ENCODE data around the gene MAGI1. TPM values are rescaled to one million over a fixed set of nuclear protein-coding genes. Genes with fewer than 3 reads are reported as not detected.

MAGI1 gene
- total RNA-seq, 2 experiments from 2014 or later: 0.47 to 0.51 TPM

GRCh38 chr3:65706776-65707568, 331.7 kb downstream of the MAGI1 start:
- Mint-ChIP-seq H3K36me3 (ENCODE audit: low read depth) (no peaks in the 10 kb centered on the region), H3K27me3 (no peaks in the 10 kb centered on the region), H3K4me1 (ENCODE audit: low read depth) (no peaks in the 10 kb centered on the region), H3K27ac (no peak overlapping the region), H3K4me3 (no peak overlapping the region), H3K9me3 (no peaks in the 10 kb centered on the region)
- ATAC-seq (no peak), DNase-seq (no peak)
- ChIA-PET POLR2A (no interaction called here), CTCF (no interaction called here)
- no peak for TF ChIP-seq CTCF (IDR thresholded peaks at IDR 0.05)
- intact Hi-C loops (cut with micrococcal nuclease): no loop called here

GRCh38 chr3:65706301-65706700, 332.4 kb downstream of the MAGI1 start:
- Mint-ChIP-seq H3K27ac (no peak overlapping the region), H3K4me3 (no peak overlapping the region), H3K4me1 (ENCODE audit: low read depth) (no peaks in the 10 kb centered on the region), H3K36me3 (ENCODE audit: low read depth) (no peaks in the 10 kb centered on the region), H3K27me3 (no peaks in the 10 kb centered on the region), H3K9me3 (no peaks in the 10 kb centered on the region)
- DNase-seq (no peak), ATAC-seq (no peak)
- ChIA-PET CTCF (no interaction called here), POLR2A (no interaction called here)
- no peak for TF ChIP-seq CTCF (IDR thresholded peaks at IDR 0.05)
- intact Hi-C loops (cut with micrococcal nuclease): no loop called here

- ATAC-seq: no peak
- ChIA-PET POLR2A (no interaction called here), CTCF (no interaction called here)
- TF ChIP-seq CTCF (IDR thresholded peaks at IDR 0.05): no peak
- intact Hi-C loops (cut with micrococcal nuclease): no loop called here
- Mint-ChIP-seq H3K36me3 (ENCODE audit: low read depth) (no peaks in the 10 kb centered on the region), H3K9me3 (peaks cover 2% of the 10 kb centered on the region), H3K27me3 (no peaks in the 10 kb centered on the region), H3K4me3 (no peak overlapping the region), H3K27ac (no peak overlapping the region), H3K4me1 (ENCODE audit: low read depth) (no peaks in the 10 kb centered on the region)
- DNase-seq: no peak
Observed at GRCh38 chr3:65703820-65704219, 334.9 kb downstream of the MAGI1 start.

GRCh38 chr3:65703026-65703425, 335.7 kb downstream of the MAGI1 start:
- TF ChIP-seq CTCF (IDR thresholded peaks at IDR 0.05): no peak
- no peaks in the 10 kb centered on the region for H3K36me3 Mint-ChIP-seq (ENCODE audit: low read depth)
- H3K27ac Mint-ChIP-seq: no peak overlapping the region
- DNase-seq (no peak), ATAC-seq (no peak)
- CTCF ChIA-PET: no interaction called here
- no peak overlapping the region for H3K4me3 Mint-ChIP-seq
- intact Hi-C loops (cut with micrococcal nuclease): no loop called here
- H3K27me3 Mint-ChIP-seq: no peaks in the 10 kb centered on the region
- no peaks in the 10 kb centered on the region for H3K4me1 Mint-ChIP-seq (ENCODE audit: low read depth)
- peaks cover 2% of the 10 kb centered on the region for H3K9me3 Mint-ChIP-seq
- POLR2A ChIA-PET: no interaction called here

- DNase-seq (no peak), ATAC-seq (no peak)
- intact Hi-C loops (cut with micrococcal nuclease): no loop called here
- no peak for TF ChIP-seq CTCF (IDR thresholded peaks at IDR 0.05)
- Mint-ChIP-seq H3K4me1 (ENCODE audit: low read depth) (no peaks in the 10 kb centered on the region), H3K27ac (no peak overlapping the region), H3K27me3 (no peaks in the 10 kb centered on the region), H3K36me3 (ENCODE audit: low read depth) (no peaks in the 10 kb centered on the region), H3K9me3 (peaks cover 2% of the 10 kb centered on the region), H3K4me3 (no peak overlapping the region)
- ChIA-PET POLR2A (no interaction called here), CTCF (no interaction called here)
Observed at GRCh38 chr3:65702202-65702601, 336.5 kb downstream of the MAGI1 start.
